OCI-LY7 (cell line): ENCODE measurements around the gene PGAP3. TPM values are rescaled to one million over a fixed set of nuclear protein-coding genes. Genes with fewer than 3 reads are reported as not detected.

Experiments used
- BruUV-seq: library from RNA; stranded (reverse); fragments of 400-500 nt; replicated peaks from 2 replicates; lab custom pipeline; 2021; lab: Mats Ljungman, UMichigan
- CTCF ChIA-PET: fragments of 300-600 bp; sonication (Branson Sonifier 250); formaldehyde crosslinking; loops from one replicate; lab custom pipeline; 2022; ENCODE audit warnings: antibody characterized with exemption; ENCODE audit not compliant: unreplicated experiment; lab: Charles Lee
- POLR2A ChIA-PET: fragments of 300-600 bp; sonication (Branson Sonifier 250); formaldehyde crosslinking; loops from one replicate; lab custom pipeline; 2022; ENCODE audit warnings: antibody characterized with exemption; lab: Charles Lee
- DNase-seq: peaks from one replicate; pipeline ENCODE4 v3.0.0-alpha.2; 2015; ENCODE audit warnings: low spot score
- H2AFZ ChIP-seq: fragments of 200-600 bp; sonication (generic), shearing (Covaris generic); 2 replicates; pipeline ENCODE4 v1.6.1; 2014; ENCODE audit warnings: mild to moderate bottlenecking, antibody characterized with exemption, low read length, moderate library complexity
- H3K27ac ChIP-seq: fragments of 200-600 bp; sonication (generic); 2 replicates; pipeline ENCODE4 v1.5.1; 2014; ENCODE audit warnings: mixed run types, low read depth, mild to moderate bottlenecking, moderate library complexity, low read length, inconsistent platforms; ENCODE audit not compliant: poor library complexity, severe bottlenecking
- H3K36me3 ChIP-seq: fragments of 200-600 bp; sonication (generic); 2 replicates; pipeline ENCODE4 v1.6.1; 2014; ENCODE audit warnings: mild to moderate bottlenecking, antibody characterized with exemption, low read length, moderate library complexity, mixed read lengths; ENCODE audit not compliant: insufficient read depth
- H3K4me1 ChIP-seq: fragments of 200-600 bp; sonication (generic); 2 replicates; pipeline ENCODE4 v1.5.1; 2014; ENCODE audit warnings: mild to moderate bottlenecking, low read length; ENCODE audit not compliant: insufficient read depth, poor library complexity, severe bottlenecking
- H3K4me2 ChIP-seq: fragments of 200-600 bp; sonication (generic); 2 replicates; pipeline ENCODE4 v1.6.1; 2014; ENCODE audit warnings: mild to moderate bottlenecking, low read length
- H3K4me3 ChIP-seq: fragments of 200-600 bp; sonication (generic); 2 replicates; pipeline ENCODE4 v1.5.1; 2014; ENCODE audit warnings: mild to moderate bottlenecking, low read depth, low read length; ENCODE audit not compliant: poor library complexity, severe bottlenecking
- H3K79me2 ChIP-seq: fragments of 200-600 bp; sonication (generic); 2 replicates; pipeline ENCODE4 v1.6.1; 2016; ENCODE audit warnings: low read depth, mild to moderate bottlenecking, low read length, moderate library complexity, mixed read lengths; ENCODE audit not compliant: insufficient read depth
- H3K9me2 ChIP-seq: fragments of 200-600 bp; sonication (generic); 2 replicates; pipeline ENCODE4 v1.6.1; 2016; ENCODE audit warnings: mild to moderate bottlenecking, low read length, mixed read lengths; ENCODE audit not compliant: insufficient read depth
- H3K9me3 ChIP-seq: fragments of 200-600 bp; sonication (generic); 2 replicates; pipeline ENCODE4 v1.6.1; 2014; ENCODE audit warnings: mild to moderate bottlenecking, mixed run types, low read length, mixed read lengths
- H4K20me1 ChIP-seq: fragments of 200-600 bp; sonication (generic); 2 replicates; pipeline ENCODE4 v1.6.1; 2014; ENCODE audit warnings: mild to moderate bottlenecking, antibody characterized with exemption, low read length, moderate library complexity, mixed read lengths; ENCODE audit not compliant: insufficient read depth
- EZH2phosphoT487 ChIP-seq: fragments of 200-600 bp; sonication (generic); IDR thresholded peaks from 2 replicates; pipeline ENCODE4 v1.6.1; 2018; ENCODE audit warnings: low read depth, borderline replicate concordance, mild to moderate bottlenecking, mixed run types, antibody characterized with exemption, low read length, moderate library complexity, mixed read lengths
- intact Hi-C: fragments of 100-400 bp; cut with micrococcal nuclease; formaldehyde crosslinking; loops from one replicate; pipeline ENCODE4 v1.10.0; 2022; ENCODE audit not compliant: unreplicated experiment
- total RNA-seq, 2 experiments: library from RNA; depleted of rRNA in 1 of 2; stranded (reverse); fragments of >200 nt in 1 of 2; shearing (Covaris generic) in 1 of 2; gene quantifications; 2 replicates each; pipeline ENCODE4 v1.2.3, GENCODE V29; 2014 to 2022
- TF ChIP-seq, protein P1 (sequence below): fragments of 200-600 bp; sonication (generic); conservative IDR thresholded peaks from 2 replicates; pipeline ENCODE4 v1.5.1; 2014; ENCODE audit warnings: mild to moderate bottlenecking, antibody characterized with exemption, low read length, moderate library complexity, mixed read lengths

Gene PGAP3
- total RNA-seq, 2 experiments from 2014 or later: 8.7 to 9.2 TPM

DNA sequence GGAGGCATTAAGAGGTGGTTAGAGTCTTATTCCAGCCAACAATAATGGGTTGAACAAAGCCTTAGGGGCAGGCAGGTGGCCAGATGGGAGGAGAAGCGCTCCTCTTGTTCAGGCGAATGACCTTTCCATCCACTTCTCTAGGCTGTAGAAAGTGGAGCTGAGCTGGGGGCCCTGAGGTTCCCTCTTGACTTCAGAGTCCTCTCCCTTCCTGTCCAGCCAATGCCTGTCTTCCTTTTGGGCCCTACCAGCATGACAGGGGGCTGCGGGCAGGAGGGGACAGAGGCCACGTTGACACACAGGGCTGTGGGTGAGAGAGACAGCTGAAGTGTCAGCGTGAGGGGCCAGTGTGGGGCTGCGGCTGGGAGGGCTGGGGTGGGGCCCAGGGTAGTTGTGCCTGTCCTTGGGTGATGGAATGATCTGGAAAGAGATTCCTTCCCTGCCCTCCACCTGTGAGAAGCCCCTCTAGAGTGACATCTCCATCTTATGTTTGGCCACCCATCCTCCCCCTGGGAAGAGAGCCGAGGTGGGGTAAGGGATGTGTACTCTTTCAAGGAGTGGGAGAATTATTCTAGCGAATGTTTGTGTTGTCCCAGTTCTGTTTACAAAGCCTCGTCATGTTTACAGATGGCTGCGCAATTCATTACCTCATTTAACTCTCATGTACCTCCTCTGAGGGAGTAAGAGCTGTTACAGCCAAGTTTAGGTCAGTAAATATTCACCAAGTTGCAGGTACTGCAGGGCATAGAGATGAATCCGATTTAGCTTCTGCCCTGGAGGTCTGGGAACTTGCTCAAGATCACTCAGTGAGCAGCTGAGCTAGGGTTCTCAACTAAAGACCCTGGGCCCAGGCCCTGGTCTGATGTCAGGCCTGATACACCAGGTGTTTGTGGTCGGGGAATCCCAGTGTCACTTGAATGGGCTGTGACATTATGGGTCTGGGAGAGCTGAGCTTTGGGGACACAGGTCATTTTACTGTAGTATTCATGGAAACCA is 15.3 kb upstream of the PGAP3 start:
- BruUV-seq: no TSS peak
- H3K79me2 ChIP-seq: no peaks in the 10 kb centered on the region
- no peaks in the 10 kb centered on the region for H4K20me1 ChIP-seq
- POLR2A ChIA-PET: no interaction called here
- peaks cover 4% of the 10 kb centered on the region for H3K4me1 ChIP-seq
- H3K27ac ChIP-seq: no peak overlapping the region
- peak; percentile 43 for DNase-seq
- CTCF ChIA-PET: no interaction called here
- H3K9me3 ChIP-seq: no peaks in the 10 kb centered on the region
- intact Hi-C loops: no loop called here
- H2AFZ ChIP-seq: no peak overlapping the region
- H3K36me3 ChIP-seq: no peaks in the 10 kb centered on the region
- no peak for TF ChIP-seq EZH2phosphoT487
- TF ChIP-seq, protein P1, sequence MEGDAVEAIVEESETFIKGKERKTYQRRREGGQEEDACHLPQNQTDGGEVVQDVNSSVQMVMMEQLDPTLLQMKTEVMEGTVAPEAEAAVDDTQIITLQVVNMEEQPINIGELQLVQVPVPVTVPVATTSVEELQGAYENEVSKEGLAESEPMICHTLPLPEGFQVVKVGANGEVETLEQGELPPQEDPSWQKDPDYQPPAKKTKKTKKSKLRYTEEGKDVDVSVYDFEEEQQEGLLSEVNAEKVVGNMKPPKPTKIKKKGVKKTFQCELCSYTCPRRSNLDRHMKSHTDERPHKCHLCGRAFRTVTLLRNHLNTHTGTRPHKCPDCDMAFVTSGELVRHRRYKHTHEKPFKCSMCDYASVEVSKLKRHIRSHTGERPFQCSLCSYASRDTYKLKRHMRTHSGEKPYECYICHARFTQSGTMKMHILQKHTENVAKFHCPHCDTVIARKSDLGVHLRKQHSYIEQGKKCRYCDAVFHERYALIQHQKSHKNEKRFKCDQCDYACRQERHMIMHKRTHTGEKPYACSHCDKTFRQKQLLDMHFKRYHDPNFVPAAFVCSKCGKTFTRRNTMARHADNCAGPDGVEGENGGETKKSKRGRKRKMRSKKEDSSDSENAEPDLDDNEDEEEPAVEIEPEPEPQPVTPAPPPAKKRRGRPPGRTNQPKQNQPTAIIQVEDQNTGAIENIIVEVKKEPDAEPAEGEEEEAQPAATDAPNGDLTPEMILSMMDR: no peak
- no peaks in the 10 kb centered on the region for H3K9me2 ChIP-seq
- H3K4me2 ChIP-seq: no peak overlapping the region
- no peak overlapping the region for H3K4me3 ChIP-seq

DNA sequence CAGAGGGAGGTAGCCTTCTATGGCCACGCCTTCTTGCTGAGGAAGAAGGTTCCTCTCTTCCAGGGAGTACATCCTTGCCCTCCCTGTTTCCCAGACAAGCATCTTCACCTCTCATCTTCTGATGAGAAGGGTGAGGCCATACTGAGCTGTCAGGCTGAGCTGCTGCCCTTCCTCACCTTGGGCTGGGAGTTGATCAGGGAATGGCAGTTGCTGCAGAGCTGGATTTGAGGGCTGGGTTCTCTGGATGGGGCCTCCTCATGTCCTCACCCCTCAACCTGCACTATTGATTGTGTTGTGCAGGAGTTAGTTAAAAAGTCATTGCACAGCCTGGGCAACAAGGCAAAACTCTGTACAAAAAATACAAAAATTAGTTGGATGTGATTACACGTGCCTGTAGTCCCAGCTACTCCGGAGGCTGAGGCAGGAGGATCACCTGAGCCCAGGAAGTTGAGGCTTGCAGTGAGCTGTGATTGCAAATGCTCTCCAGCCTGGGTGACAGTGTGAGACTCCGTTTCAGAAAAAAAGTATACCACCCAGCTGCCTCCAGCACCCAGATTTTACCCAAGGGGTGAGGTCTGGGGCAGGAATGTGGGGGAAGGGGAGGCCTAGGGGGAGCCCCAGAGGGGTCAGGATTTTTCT is 14.0 kb upstream of the PGAP3 start:
- H3K27ac ChIP-seq: no peak overlapping the region
- no peak overlapping the region for H2AFZ ChIP-seq
- H3K4me2 ChIP-seq: no peak overlapping the region

More for the DNA sequence above, 14.0 kb upstream of the PGAP3 start:
- no peak for DNase-seq
- Histone ChIP-seq H4K20me1 (no peaks in the 10 kb centered on the region), H3K4me1 (peaks cover 4% of the 10 kb centered on the region), H3K9me3 (no peaks in the 10 kb centered on the region), H3K9me2 (no peaks in the 10 kb centered on the region), H3K4me3 (no peak overlapping the region), H3K36me3 (no peaks in the 10 kb centered on the region), H3K79me2 (no peaks in the 10 kb centered on the region)
- BruUV-seq: no TSS peak
- POLR2A ChIA-PET: interaction anchor here (0.6 kb wide), 1 partner anchor 29 kb away, joined by 4 read pairs; no protein-coding TSS in a partner anchor
- TF ChIP-seq, protein P1: no peak
- TF ChIP-seq EZH2phosphoT487: no peak
- CTCF ChIA-PET: no interaction called here
- intact Hi-C loops: no loop called here
